ENCODE data around the gene BABAM2.

DNA sequence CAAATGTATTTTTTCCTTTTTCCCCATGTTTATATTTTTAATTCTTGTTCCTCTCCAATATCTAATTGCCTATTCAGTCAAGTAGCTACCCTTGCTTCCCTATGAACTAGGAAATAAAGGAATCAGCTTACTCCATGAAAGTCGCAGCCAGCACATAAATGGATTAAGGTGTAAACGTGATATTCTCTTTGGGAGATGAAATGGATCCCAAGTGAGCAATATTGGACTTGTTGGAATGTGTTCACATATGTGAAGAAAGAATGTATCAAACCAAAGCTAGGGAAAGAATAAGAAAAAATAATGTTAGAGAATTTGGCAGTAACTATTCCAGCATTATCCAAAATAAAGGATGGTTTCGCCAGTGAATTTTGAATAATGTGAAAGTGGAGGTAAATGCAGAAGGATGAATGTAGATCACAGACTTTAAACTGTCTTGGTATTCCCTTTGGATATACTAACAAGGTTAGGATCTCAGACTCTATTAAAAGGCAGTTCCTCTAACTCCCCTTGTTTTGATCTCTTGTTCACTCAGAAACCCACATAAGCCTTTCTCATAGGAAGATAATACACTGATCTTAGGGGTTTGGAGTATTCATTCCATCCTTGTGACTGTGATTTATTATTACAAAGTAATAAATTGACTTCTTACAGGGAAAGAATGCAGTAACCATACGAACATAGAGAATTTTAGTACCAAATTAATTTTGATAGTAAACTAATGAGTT is 208.1 kb downstream of the BABAM2 start:
- TF ChIP-seq ELF4 (IDR thresholded peaks at IDR 0.05) (no peak), SP1 (IDR thresholded peaks at IDR 0.05) (no peak), SUZ12 (IDR thresholded peaks at IDR 0.05) (no peak), FOXA1 (IDR thresholded peaks at IDR 0.05) (no peak)

Measured in HEK293T (cell line).